Testis (tissue), 2 donors: Measurements from ENCODE around the gene FMNL3.

Experiments used
- POLR2A ChIP-seq: fragments of 450-650 bp; IDR thresholded peaks from one replicate; pipeline ENCODE4 v1.6.1; 2017; ENCODE audit warnings: antibody characterized with exemption, mild to moderate bottlenecking, moderate library complexity
- TF ChIP-seq, protein P1 (sequence below), 3 experiments: fragments of 450-650 bp in 2 of 3; fragments of 200-600 bp in 1 of 3; sonication (generic) in 1 of 3; IDR thresholded peaks; one replicate each; pipeline ENCODE4 v1.5.1; 2016 to 2019; ENCODE audit warnings: antibody characterized with exemption in 3 of 3, mild to moderate bottlenecking in 2 of 3, moderate library complexity in 1 of 3

- TF ChIP-seq, protein P1, sequence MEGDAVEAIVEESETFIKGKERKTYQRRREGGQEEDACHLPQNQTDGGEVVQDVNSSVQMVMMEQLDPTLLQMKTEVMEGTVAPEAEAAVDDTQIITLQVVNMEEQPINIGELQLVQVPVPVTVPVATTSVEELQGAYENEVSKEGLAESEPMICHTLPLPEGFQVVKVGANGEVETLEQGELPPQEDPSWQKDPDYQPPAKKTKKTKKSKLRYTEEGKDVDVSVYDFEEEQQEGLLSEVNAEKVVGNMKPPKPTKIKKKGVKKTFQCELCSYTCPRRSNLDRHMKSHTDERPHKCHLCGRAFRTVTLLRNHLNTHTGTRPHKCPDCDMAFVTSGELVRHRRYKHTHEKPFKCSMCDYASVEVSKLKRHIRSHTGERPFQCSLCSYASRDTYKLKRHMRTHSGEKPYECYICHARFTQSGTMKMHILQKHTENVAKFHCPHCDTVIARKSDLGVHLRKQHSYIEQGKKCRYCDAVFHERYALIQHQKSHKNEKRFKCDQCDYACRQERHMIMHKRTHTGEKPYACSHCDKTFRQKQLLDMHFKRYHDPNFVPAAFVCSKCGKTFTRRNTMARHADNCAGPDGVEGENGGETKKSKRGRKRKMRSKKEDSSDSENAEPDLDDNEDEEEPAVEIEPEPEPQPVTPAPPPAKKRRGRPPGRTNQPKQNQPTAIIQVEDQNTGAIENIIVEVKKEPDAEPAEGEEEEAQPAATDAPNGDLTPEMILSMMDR (IDR thresholded peaks at IDR 0.05): no peak
- no peak for TF ChIP-seq POLR2A
Measured at GRCh38 chr12:49646331-49646830, 60.8 kb downstream of the FMNL3 start.
